ENCODE data around the gene SIRPB2.

The SIRPB2 gene

GRCh38 chr20:1460275-1460674, 30.9 kb downstream of the SIRPB2 start:
- no peak overlapping the region for H3K4me3 ChIP-seq (replicated peaks in 1 of 2; ENCODE audit: low read depth in 2 of 2, low read length in 2 of 2)
- no peak for DNase-seq (ENCODE audit: low read depth in 2 of 2)
- no peak for TF ChIP-seq CTCF (IDR thresholded peaks at IDR 0.05; ENCODE audit: low read depth, low read length)

DNA sequence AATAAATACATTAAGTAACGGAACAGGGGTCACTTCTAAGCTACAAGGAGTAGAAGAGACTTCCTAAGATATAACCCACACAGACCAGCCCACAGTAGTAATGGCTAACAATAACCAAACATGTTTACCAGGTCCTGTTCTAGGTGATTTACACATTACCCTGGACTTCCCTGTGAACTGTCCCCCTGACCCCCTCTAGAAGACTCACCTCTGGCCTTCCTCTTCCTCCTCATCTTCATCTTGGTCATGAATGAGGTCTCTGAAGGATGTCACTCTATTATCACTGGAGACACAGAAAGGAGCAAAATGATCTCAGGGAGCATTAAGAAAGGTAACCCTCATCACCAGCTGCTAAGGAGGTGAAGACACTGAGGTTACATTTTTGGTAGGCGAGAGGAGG, 33.2 kb downstream of the SIRPB2 start:
- H3K4me3 ChIP-seq (replicated peaks in 1 of 2; ENCODE audit: low read depth in 2 of 2, low read length in 2 of 2), result no peak overlapping the region
- no peak for DNase-seq (ENCODE audit: low read depth in 2 of 2)
- TF ChIP-seq CTCF (IDR thresholded peaks at IDR 0.05; ENCODE audit: low read depth, low read length), result no peak

- DNase-seq (ENCODE audit: low read depth in 2 of 2), result peak; percentile 39 to 53
- H3K4me3 ChIP-seq (replicated peaks in 1 of 2; ENCODE audit: low read depth in 2 of 2, low read length in 2 of 2), result no peak overlapping the region
- TF ChIP-seq CTCF (IDR thresholded peaks at IDR 0.05; ENCODE audit: low read depth, low read length), result no peak
Observed at GRCh38 chr20:1456300-1456699, 34.9 kb downstream of the SIRPB2 start.

DNA sequence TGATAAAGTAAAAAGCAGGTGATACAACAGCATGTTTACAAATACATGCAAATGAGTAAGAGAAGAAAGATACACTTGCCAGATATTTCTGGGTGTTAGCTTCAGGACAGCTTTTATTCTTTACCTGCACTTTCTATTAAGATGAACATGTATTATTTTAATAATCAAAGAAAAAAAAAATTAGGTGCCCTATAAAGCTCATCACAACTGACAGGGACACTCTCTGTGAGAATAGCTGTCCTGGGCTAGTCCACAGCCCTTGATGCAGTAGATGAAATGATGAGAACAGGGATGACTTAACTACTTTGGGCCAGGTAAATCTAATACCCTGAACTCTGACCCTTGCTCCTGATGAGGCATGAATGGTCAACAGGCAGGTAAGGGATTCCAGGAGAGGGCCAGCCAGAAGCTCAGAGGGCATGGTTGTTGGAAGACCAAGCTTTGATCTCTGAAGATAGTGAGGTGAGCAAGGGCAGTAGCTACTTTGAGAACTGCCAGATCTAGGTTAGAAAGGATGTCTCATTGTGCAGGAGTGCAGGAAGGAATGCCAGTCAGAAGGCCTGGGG, 40.2 kb downstream of the SIRPB2 start:
- DNase-seq (ENCODE audit: low read depth in 2 of 2), result no peak
- no peak overlapping the region for H3K4me3 ChIP-seq (replicated peaks in 1 of 2; ENCODE audit: low read depth in 2 of 2, low read length in 2 of 2)
- no peak for TF ChIP-seq CTCF (IDR thresholded peaks at IDR 0.05; ENCODE audit: low read depth, low read length)

DNA sequence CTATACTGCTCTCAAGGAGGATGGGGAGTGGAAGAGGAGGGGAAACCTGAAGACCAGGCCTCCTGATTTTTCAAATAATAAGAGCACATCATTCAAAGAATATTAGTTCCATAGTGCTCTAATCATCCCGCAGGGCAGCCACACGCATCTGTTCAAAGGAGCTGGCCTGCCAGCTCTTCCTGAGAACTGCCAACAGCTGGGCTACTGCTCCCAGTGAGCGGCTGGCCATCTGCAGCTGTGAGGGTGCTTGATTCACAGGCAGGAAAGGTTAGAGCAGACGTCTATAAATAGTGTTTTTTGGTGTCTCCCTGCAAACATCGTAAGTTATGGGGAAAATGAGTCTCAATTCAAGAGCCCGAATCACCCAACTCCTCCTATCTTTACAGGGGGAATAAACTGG, 41.9 kb downstream of the SIRPB2 start:
- no peak for TF ChIP-seq CTCF (IDR thresholded peaks at IDR 0.05; ENCODE audit: low read depth, low read length)
- DNase-seq (ENCODE audit: low read depth in 2 of 2), result no peak
- no peak overlapping the region for H3K4me3 ChIP-seq (replicated peaks in 1 of 2; ENCODE audit: low read depth in 2 of 2, low read length in 2 of 2)

DNA sequence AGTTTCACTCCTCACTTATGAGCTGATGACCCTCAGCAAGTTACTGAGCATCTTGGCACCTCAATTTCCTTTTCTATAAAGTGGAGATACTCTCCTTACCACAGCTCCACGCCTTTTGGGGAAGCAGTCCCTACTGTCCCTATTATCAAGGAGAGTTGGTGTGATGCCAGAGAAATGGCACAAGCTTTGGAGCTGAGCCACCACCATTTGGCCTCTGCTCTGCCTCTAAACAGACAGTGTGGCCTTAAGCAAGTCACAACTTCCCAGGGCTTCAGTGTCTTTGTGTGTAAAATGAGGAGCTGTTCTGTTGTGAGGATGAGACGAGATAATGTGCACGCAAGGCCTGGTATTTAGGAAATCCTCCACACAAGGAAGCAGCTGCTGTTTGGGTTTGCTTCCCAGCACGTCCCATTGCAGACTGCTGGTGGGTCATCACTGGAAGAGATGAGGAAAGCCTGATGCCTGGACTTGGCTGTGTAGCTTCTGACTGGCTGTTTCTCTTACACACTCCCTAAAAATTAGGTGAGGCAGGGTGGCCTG, 43.1 kb downstream of the SIRPB2 start:
- no peak for DNase-seq (ENCODE audit: low read depth in 2 of 2)
- TF ChIP-seq CTCF (IDR thresholded peaks at IDR 0.05; ENCODE audit: low read depth, low read length), result no peak
- H3K4me3 ChIP-seq (replicated peaks in 1 of 2; ENCODE audit: low read depth in 2 of 2, low read length in 2 of 2), result no peak overlapping the region

GRCh38 chr20:1446536-1446935, 44.7 kb downstream of the SIRPB2 start:
- no peak for DNase-seq (ENCODE audit: low read depth in 2 of 2)
- H3K4me3 ChIP-seq (replicated peaks in 1 of 2; ENCODE audit: low read depth in 2 of 2, low read length in 2 of 2), result no peak overlapping the region
- TF ChIP-seq CTCF (IDR thresholded peaks at IDR 0.05; ENCODE audit: low read depth, low read length), result no peak
